ENCODE results near the gene TLCD1. TPM values are rescaled to one million over a fixed set of nuclear protein-coding genes. Genes with fewer than 3 reads are reported as not detected.
"Not testable (repeated sequence)": the region's sequence is repeated elsewhere in the genome, so short reads cannot be mapped to it uniquely, and the experiment has no call there.

The TLCD1 gene
- total RNA-seq, 1 donor from 2014 or later = 8.1 TPM

DNA sequence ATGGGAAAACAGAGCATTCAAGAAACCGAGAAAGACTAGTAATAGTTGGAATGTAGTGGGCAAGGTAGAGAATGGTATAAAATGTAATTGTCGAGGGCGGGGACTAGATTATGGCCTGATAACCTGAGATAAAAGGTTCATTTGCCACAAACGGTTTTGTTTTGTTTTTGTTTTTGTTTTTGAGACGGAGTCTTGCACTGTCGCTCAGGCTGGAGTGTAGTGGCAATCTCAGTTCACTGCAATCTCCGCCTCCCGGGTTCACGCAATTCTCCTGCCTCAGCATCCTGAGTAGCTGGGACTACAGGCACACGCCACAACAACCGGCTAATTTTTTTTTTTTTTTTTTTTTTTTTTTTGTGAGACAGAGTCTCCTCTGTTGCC, 3.9 kb upstream of the TLCD1 start:
- no peak for DNase-seq (ENCODE audit: low read depth)

GRCh38 chr17:28728364-28729200, 2.5 kb upstream of the TLCD1 start, which contains the start of gene NEK8:
TSS of gene NEK8 (plus strand) at chr17:28728788. CDS start at chr17:28728814, 26 bp downstream.
- peak; percentile 84 for DNase-seq (ENCODE audit: low read depth)

GRCh38 chr17:28726627-28727491, 826 bp upstream of the TLCD1 start:
- peak; percentile 99 for DNase-seq (ENCODE audit: low read depth)

DNA sequence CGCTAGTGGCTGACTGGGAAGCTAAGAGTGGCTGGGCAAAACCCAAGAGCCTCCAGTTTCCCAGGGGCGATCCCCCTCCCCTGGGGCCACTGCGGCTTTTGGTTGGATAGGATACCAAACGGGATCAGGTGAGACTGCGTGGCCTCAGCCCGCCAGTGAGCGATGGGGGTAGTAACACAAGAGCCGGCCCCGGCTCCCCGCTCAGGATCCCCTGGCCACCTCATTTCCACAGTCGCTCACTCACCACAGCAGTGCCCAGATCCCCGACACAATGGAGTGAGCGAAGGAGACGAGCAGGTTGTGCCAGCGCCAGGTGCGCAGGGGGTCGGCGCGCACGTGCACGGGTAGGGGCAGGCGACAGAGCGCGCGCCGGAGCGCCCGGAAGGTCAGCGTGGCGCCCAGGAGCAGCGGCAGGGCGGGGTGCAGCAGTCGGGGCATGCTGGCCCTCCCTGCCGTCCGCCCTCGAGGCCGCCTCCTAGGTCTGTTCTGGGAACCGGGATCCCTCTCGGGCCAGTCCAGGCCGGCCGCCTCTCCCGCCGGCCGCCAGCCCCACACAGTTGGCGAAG, 290 bp downstream of the TLCD1 start:
- peak; percentile 38 for DNase-seq (ENCODE audit: low read depth)

GRCh38 chr17:28725166-28725659, 820 bp downstream of the TLCD1 start:
- DNase-seq (ENCODE audit: low read depth) = peak; percentile 33

DNA sequence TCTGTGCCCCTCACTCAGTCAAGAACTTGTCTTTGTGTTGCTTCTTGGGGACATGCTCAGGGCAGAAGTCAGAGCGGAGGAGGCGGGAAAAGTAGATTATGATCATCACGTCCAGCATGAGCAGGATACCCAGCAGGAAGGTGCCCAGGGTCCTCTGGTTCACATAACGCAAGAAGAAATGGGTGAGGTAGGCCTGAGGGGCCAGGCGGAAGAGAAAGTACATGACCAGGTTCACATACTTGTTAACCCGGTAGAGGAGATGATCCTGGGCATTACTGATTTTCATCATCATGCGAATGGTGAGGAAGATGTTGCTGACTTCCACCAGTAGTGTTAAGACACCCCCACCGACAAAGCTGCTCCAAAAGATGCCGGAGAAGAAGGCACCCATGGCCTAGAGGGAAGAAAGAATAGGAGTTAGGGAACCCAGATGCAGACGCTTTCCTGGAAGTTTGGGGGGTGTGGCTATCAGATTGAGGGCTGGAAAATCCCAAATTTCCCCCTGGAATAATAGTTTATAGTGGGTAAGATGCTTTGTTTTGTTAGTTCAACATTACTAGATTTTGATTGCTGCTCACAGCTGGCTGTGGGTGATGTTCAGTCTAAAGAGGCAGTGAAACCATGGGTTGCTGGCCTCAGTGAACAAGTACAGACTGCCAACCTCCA, 1.4 kb downstream of the TLCD1 start:
- DNase-seq (ENCODE audit: low read depth) = no peak

- DNase-seq (ENCODE audit: low read depth) = not testable (repeated sequence)
These were observed 2.1 kb downstream of the TLCD1 start for GRCh38 chr17:28723836-28724499.

DNA sequence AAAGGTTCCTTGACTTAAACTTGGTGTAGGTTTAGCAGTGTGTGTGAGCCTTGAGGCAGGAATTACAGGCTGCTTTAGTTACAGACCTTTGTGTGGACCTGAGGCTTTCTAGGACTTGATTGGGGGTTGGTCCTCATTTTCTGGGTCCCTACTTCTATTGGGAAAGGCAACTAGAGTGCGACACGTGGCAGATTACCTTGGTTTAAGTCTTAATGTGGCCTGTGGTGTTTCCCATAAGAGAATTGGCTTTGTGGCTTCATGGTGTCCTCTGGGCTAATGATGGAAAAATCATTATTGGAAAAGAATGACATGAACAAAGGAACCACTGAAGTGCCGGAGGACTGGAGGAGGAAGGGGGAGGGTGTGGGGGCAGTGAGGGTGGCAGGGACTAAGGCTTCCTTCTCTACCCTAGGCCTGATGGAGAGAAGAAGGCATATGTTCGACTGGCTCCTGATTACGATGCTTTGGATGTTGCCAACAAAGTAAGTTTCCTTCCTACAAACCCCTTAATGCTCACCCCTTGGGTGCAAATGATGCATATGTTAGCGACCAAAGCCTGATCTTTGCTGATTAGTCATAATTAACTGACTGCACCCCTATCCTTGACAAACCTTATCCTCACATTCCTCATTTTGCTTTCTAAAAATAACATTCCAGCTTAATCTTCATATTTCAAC, 2.7 kb downstream of the TLCD1 start:
- DNase-seq (ENCODE audit: low read depth) = no peak

DNA sequence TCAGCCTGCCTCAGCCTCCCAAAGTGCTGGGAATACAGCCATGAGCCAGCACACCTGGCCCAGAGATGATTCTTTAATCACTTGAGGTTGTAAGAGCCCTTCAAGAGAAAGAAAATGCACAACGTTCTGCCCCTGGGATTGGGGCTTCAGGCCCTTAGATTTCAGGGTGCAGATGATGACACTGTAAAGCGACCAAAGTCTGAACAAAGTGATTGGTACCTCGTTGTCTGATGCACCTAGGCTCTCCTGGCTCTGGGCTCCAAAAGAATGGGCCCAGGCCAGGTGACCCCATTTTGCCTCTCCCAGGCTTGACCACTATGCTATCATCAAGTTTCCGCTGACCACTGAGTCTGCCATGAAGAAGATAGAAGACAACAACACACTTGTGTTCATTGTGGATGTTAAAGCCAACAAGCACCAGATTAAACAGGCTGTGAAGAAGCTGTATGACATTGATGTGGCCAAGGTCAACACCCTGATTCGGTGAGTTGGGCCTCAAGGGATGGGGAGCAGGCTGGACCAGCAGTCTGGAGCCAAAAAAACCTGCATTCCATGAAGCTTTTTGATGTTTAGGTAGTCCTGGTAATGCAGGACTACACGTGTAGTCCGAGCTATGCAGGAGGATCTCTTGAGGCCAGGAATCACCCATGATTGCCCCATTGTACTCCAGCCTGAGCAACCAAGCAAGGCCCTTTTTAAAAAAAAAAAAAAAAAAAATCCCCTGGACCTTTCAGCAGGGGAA, 3.4 kb downstream of the TLCD1 start:
- no peak for DNase-seq (ENCODE audit: low read depth)

GRCh38 chr17:28720997-28721329, 5.1 kb downstream of the TLCD1 start:
- DNase-seq (ENCODE audit: low read depth) = not testable (repeated sequence)

DNA sequence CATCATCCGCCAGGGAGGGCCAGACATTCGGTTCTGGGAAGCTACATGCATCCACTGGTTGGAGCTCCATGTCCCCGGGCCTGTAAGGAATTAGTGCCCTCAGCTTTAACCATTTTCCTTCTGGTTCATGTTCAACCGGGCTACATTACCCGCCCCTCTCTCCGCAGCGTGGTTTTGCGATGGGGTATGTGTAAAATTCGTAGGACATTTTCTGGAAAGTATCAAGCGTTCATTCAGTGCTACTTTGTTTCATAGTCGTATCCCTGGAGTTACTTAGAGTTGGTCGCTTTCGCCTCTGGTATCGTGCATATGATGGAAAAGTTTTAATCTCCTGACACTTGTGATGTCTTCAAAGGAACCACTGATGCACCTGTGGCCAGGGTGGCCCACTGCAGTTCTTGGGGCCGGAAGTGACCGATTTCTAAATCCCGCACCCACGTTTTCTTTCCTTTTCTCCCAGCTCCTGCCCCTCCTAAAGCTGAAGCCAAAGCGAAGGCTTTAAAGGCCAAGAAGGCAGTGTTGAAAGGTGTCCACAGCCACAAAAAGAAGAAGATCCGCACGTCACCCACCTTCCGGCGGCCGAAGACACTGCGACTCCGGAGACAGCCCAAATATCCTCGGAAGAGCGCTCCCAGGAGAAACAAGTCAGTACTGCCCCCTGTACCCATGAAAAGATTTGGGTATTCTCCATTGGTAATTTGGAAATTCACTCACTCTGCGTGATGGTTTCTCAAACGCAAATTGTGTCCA, 5.6 kb downstream of the TLCD1 start:
- DNase-seq (ENCODE audit: low read depth) = no peak

DNA sequence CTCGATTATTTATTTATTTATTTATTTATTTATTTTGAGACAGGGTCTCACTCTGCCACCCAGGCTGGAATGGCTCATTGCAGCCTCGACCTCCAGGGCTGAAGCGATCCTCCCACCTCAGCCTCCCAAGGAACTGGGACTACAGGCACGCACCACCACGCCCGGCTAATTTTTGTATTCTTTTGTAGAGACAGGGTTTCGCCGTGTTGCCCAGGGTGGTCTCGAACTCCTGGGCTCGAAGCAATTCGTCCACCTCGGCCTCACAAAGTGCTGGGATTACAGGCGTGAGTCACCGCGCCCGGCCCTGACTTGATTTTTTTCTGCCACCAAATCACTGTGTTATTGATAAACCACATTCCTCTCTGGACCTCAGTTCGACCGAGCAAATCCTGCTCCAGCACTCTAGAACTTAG, 7.0 kb downstream of the TLCD1 start:
- DNase-seq (ENCODE audit: low read depth) = no peak

GRCh38 chr17:28718333-28719020, 7.6 kb downstream of the TLCD1 start:
- DNase-seq (ENCODE audit: low read depth) = no peak

GRCh38 chr17:28717578-28718332, 8.3 kb downstream of the TLCD1 start, which contains the start of gene RAB34:
TSS of gene RAB34 (minus strand) at chr17:28717868. CDS start at chr17:28717266, 602 bp downstream.
- peak; percentile 68 for DNase-seq (ENCODE audit: low read depth)

DNA sequence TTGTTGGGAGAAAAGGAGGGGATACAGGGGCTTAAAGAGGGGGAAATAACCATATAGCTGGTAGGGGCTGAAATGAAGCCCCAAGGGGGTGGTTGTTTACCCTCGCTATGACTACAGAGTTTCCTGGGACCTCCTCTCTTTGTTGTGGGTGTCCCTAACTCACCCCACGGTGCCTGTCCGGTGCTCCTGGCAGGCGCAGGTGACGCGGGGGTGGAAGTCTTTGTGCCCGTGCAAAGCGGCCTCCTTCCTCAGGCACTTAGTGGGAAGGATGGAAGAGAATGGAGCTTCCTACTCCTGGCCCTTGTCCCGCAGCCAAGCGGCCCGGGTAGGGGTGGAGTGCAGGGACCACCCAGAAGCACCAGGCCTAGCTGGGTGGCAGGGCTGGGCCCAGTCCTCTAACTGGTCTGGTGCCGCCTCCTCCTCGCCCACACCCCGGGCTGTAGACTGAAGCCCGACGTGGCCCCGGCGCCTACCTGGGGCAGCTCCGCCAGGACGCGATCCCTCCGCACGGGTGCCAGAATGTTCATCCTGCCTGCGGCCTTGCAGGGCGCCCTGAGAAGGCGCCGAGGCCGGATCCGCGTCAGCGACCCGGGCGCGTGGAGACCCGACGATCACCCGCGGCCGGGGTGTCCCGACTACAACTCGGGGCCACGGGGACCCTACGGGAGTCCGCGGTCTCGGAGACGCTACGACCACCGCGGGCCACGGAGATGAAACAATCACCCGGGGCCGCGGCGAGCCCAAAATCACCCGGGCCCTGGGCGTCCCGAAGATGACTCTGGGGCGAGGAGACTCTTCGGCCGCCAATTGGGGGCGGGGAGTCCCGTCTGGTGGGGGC, 9.1 kb downstream of the TLCD1 start:
- no peak for DNase-seq (ENCODE audit: low read depth)

GRCh38 chr17:28715217-28715616, 10.8 kb downstream of the TLCD1 start:
- no peak for DNase-seq (ENCODE audit: low read depth)

DNA sequence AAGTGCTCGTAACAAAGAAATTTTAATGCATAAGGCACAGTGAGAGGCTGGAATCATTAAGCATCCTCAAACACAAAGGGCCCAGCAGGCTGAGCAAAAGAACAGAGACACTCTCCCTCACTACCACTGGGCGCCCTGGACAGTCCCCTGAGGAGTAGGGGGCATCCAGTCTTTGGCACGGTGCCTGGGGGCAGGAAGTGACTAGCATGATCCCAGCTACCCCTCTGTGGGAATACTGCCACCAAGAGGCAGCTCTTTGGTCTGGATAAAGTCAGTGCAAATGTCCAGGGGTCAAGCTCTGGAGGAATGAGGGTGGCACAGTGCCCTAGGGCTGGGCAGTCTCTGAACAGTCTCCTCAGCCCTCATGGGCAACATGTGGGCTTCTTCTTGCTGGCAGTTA, 11.8 kb downstream of the TLCD1 start:
- DNase-seq (ENCODE audit: low read depth) = no peak

Measured in renal cortical epithelial cell (primary cell).